Heart left ventricle (tissue), 16 donors: Measurements from ENCODE around the gene CSNK1A1. TPM values are rescaled to one million over a fixed set of nuclear protein-coding genes. Genes with fewer than 3 reads are reported as not detected.

Source experiments
- ATAC-seq, 4 donors: fragments of 200-7000 bp; cut with Tn5 transposase; one replicate each; pipeline ENCODE4 v1.9.1; 2020 to 2022; ENCODE audit warnings: moderate library complexity in 4 of 4, mild to moderate bottlenecking in 3 of 4, moderate number of reproducible peaks in 1 of 4
- DNase-seq, 5 donors: peaks; one replicate each; pipeline ENCODE4 v3.0.0-alpha.2; 2020
- H3K27ac ChIP-seq, 12 donors: fragments of 200-600 bp; sonication (generic) in 4 of 12; one replicate each; pipeline versions ENCODE4 v1.5.0 to v1.8.0; 2016 to 2022; ENCODE audit warnings: mild to moderate bottlenecking in 2 of 12
- H3K27me3 ChIP-seq, 9 donors: fragments of 200-600 bp; sonication (generic) in 2 of 9; one replicate each; pipeline versions ENCODE4 v1.5.1 to v1.8.0; 2016 to 2022; ENCODE audit warnings: mild to moderate bottlenecking in 3 of 9
- H3K36me3 ChIP-seq, 9 donors: fragments of 200-600 bp; sonication (generic) in 2 of 9; one replicate each; pipeline versions ENCODE4 v1.5.0 to v1.8.0; 2018 to 2022; ENCODE audit warnings: mild to moderate bottlenecking in 2 of 9
- H3K4me1 ChIP-seq, 12 donors: fragments of 200-600 bp; sonication (generic) in 4 of 12; one replicate each; pipeline versions ENCODE4 v1.5.0 to v1.8.0; 2016 to 2022; ENCODE audit warnings: mild to moderate bottlenecking in 3 of 12
- H3K4me3 ChIP-seq, 12 donors: fragments of 200-600 bp; sonication (generic) in 4 of 12; one replicate each; pipeline versions ENCODE4 v1.5.0 to v1.8.0; 2017 to 2022; ENCODE audit warnings: mild to moderate bottlenecking in 9 of 12, moderate library complexity in 4 of 12
- H3K9me3 ChIP-seq, 12 donors: fragments of 200-600 bp; sonication (generic) in 4 of 12; one replicate each; pipeline versions ENCODE4 v1.5.0 to v1.8.0; 2016 to 2022; ENCODE audit warnings: mild to moderate bottlenecking in 1 of 12
- POLR2A ChIP-seq, 2 donors: fragments of 450-650 bp; IDR thresholded peaks; one replicate each; pipeline ENCODE4 v1.6.1; 2017; ENCODE audit warnings: antibody characterized with exemption in 2 of 2, mild to moderate bottlenecking in 2 of 2, moderate library complexity in 2 of 2
- WGBS, 4 donors: extraction: QIAGEN DNeasy Blood & Tissue Kit in 2 of 4; methylation state at CpG; one replicate each; pipeline versions ENCODE4 v1.1.5 to v1.1.7; 2013 to 2018; 5-methylcytosine and 5-hydroxymethylcytosine counted together
- intact Hi-C, 10 donors: fragments of 100-400 bp; cut with DNase I; formaldehyde crosslinking; loops; one replicate each; pipeline versions ENCODE4 v1.11.1 to v1.14.2; 2022
- polyA plus RNA-seq, 2 donors: library from polyadenylated mRNA; stranded (reverse); fragments of 200-250 nt; gene quantifications; one replicate each; pipeline ENCODE4 v1.2.3, GENCODE V29; 2013
- total RNA-seq, 9 donors: library from RNA; depleted of rRNA in 2 of 9; stranded (reverse); fragments of >200 nt in 2 of 9; fragmentation: NEBNext Ultra II Directional in 3 of 9; extraction: Animal tissue kit (Norgen Biotek cat#: 25700) in 3 of 9; gene quantifications; one replicate each; pipeline versions ENCODE4 v1.1.0 to v1.2.4, GENCODE V29; 2016 to 2023
- TF ChIP-seq, protein P1 (sequence below), 12 donors: fragments of 200-600 bp; sonication (generic) in 4 of 12; IDR thresholded peaks; one replicate each; pipeline versions ENCODE4 v1.5.0 to v1.8.0; 2018 to 2022; ENCODE audit warnings: antibody characterized with exemption in 12 of 12, mild to moderate bottlenecking in 5 of 12
- donor health status: ischemic (EF 13 %, LVEDD 7.1; RV severe dilation, severe dysfunction).
- donor health status: healthy with polysubstance abuse.
- donor health status: DM: no; HTN: yes; CAD: no.
- donor health status: DM: no; HTN: no; CAD: no.
- donor health status: ischemic (EF 25% LVEDD 6.9; RV normal size, moderate dysfunction).
- donor health status: ischemic (EF 25% LVEDD 5.7; RV mildly dilated, moderate dysfunction).
- donor health status: healthy.
- donor health status: DM: yes; HTN: yes; CAD: no.
- donor health status: ischemic (EF 35%, LVEDD 5.7; RV mildly dilated, moderate dysfunction).
- donor health status: nonischemic (EF 11% LVEDD 7.7; RV severe dilation, severe dysfunction).
- donor health status: DM: yes; HTN: yes; CAD: no.
- donor health status: PGD.
- donor health status: ischemic (EF 29% LVEDD 5.4; RV normal size, mild dysfunction).
- donor health status: nonischemic (EF 23%, LVEDD 6.1; RV moderate dilation, normal function).

CSNK1A1 gene
- total and polyA plus RNA-seq, 11 donors, result 42.5 to 242 (median 209) TPM

DNA sequence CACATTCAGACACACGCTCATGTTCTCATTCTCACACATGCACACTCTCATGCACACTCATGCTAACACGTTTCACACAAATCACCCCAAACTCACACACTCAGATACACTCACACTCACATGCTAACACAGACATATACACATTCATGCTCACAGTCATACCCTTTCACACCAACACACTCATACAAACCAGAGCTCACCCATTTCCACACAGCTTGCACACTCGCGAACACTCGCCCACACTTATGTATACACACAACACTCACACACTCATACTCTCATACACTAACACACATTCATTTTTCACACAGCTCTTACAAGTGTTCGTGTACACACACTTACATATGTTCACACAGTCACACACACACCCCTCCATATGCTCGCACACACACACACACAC is 108.0 kb downstream of the CSNK1A1 start:
- Histone ChIP-seq H3K4me3 (no peak overlapping the region), H3K36me3 (no peaks in the 10 kb centered on the region), H3K4me1 (peaks cover 0 to 47% (median 24%) of the 10 kb centered on the region in 12 donors), H3K27me3 (no peaks in the 10 kb centered on the region), H3K9me3 (no peaks in the 10 kb centered on the region), H3K27ac (peak overlapping the region; percentile 70 to 96 (median 85))
- intact Hi-C loops, result loop anchor here (2.0 to 5.0 kb wide), 6 partner anchors 39 to 174 kb away; partner anchors contain the start of gene CSNK1A1 (in 2 of the 10)
- WGBS, 4 donors, result 80 to 94% (median 89%) methylated on average over 7 of the region's 7 CpGs
- TF ChIP-seq, protein P1, sequence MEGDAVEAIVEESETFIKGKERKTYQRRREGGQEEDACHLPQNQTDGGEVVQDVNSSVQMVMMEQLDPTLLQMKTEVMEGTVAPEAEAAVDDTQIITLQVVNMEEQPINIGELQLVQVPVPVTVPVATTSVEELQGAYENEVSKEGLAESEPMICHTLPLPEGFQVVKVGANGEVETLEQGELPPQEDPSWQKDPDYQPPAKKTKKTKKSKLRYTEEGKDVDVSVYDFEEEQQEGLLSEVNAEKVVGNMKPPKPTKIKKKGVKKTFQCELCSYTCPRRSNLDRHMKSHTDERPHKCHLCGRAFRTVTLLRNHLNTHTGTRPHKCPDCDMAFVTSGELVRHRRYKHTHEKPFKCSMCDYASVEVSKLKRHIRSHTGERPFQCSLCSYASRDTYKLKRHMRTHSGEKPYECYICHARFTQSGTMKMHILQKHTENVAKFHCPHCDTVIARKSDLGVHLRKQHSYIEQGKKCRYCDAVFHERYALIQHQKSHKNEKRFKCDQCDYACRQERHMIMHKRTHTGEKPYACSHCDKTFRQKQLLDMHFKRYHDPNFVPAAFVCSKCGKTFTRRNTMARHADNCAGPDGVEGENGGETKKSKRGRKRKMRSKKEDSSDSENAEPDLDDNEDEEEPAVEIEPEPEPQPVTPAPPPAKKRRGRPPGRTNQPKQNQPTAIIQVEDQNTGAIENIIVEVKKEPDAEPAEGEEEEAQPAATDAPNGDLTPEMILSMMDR (IDR thresholded peaks at IDR 0.05), result no peak
- TF ChIP-seq POLR2A (IDR thresholded peaks at IDR 0.05), result no peak
- no peak for DNase-seq
- no peak for ATAC-seq

DNA sequence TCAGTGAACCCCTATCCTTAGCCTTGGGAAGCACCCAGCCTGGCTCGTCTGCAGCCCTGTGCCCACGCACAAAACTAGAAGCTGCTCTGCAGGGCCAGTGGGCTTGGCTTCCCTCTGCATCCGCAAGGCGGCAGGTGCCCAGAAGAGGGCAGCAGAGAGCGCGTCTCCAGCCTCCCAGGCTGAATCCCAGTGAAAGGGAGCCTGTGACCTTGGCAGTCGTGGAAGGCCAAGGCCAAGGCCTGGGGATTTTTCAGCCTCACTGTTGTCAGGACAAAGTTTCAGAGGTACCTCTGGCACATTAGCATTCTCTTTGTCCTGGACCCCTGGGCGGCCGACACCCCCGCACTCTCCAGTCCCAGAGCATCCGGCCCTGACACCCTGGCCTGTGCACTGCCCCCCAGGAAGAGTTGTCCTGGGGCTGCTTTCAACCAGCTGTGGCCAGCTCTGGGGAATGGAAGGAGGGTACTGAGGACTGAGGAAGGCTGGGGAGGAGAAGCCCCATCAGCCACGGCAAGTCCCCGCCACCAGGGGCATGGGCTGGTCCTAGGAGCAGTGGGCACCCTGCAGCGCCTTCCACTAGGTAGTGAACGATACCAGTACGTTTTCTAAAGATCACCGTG is 108.6 kb downstream of the CSNK1A1 start:
- DNase-seq (peak; percentile 81 to 90 (median 85)), ATAC-seq (peak; percentile 79 to 90 (median 86))
- H3K4me3 ChIP-seq, result no peak overlapping the region
- H3K27ac ChIP-seq, result peak overlapping the region; percentile 70 to 96 (median 85)
- no peaks in the 10 kb centered on the region for H3K9me3 ChIP-seq
- intact Hi-C loops, result loop anchor here (1.0 to 5.0 kb wide), 8 partner anchors 40 to 175 kb away; partner anchors contain the start of gene CSNK1A1 (in 3 of the 10)
- H3K36me3 ChIP-seq, result no peaks in the 10 kb centered on the region
- peaks cover 0 to 42% (median 21%) of the 10 kb centered on the region in 12 donors for H3K4me1 ChIP-seq
- TF ChIP-seq, protein P1 (IDR thresholded peaks at IDR 0.05), result peak; percentile 90 to 96 (median 93)
- TF ChIP-seq POLR2A (IDR thresholded peaks at IDR 0.05), result no peak
- 32 to 42% (median 36%) methylated on average over 13 to 17 of the region's 17 CpGs for WGBS, 4 donors
- no peaks in the 10 kb centered on the region for H3K27me3 ChIP-seq

Other genes with a start within 250 kb of the CSNK1A1 start
- 10 to 100 TPM in 5 of 9 donors, 1 to 10 TPM in 4; 6.7 to 14.0 (median 10.2) TPM for gene GRPEL2, start 205.9 kb downstream of the CSNK1A1 start, total RNA-seq
- 1 to 10 TPM; 5.1 to 6.8 TPM for gene GRPEL2, start 205.9 kb downstream of the CSNK1A1 start, polyA plus RNA-seq
- gene PCYOX1L, start 193.4 kb downstream of the CSNK1A1 start, total RNA-seq, result 1 to 10 TPM; 2.3 to 6.8 (median 3.7) TPM
- 1 to 10 TPM; 2.3 to 6.5 TPM for gene PCYOX1L, start 193.4 kb downstream of the CSNK1A1 start, polyA plus RNA-seq
- gene IL17B, start 172.1 kb downstream of the CSNK1A1 start, total RNA-seq, result under 1 TPM in 2 of 9 donors, not detected in 7; 0.35 to 0.42 TPM
- gene IL17B, start 172.1 kb downstream of the CSNK1A1 start, polyA plus RNA-seq, result under 1 TPM in 1 of 2 donors, not detected in 1; 0.33 TPM
- 10 to 100 TPM; 16.0 to 28.5 (median 18.2) TPM for gene ARHGEF37, start 30.1 kb upstream of the CSNK1A1 start, total RNA-seq
- 1 to 10 TPM; 8.1 to 9.3 TPM for gene ARHGEF37, start 30.1 kb upstream of the CSNK1A1 start, polyA plus RNA-seq
- 10 to 100 TPM; 17.8 to 34.3 (median 24.4) TPM for gene PPARGC1B, start 178.9 kb upstream of the CSNK1A1 start, total RNA-seq
- gene PPARGC1B, start 178.9 kb upstream of the CSNK1A1 start, polyA plus RNA-seq, result 10 to 100 TPM in 1 of 2 donors, 1 to 10 TPM in 1; 5.0 to 12.8 TPM